Measurements from ENCODE around the gene CD247.
A peak's percentile ranks its signal among the peaks of the same experiment; 100 is the strongest.

CD247 gene

DNA sequence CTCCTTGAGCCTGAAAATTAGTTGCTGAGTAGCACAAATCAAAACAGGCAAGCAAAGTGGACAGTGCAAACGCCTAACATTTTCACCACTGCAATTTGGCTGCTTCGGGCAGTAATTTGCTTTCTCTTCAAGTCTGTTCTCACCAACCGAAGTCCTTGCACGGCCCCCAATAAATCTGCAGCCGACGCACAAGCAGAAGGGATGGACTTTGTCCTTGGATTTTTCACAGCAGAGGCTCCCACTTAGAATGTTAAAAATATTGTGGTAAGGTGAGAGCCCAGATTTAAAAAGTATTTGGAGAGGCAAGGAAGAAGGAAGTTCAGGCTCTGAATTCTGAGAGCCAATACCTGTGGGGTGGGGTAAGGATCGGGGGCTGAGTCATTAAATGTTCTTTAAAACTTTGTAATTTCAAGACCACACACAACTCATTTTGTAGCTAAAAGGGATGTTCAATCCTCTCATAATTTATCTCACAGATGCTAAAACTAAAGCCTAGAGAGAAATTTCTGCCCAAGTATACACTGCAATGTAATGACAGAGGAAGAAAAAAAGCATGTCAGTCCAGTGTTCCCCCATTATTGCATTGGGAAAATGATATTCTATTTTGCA, 6.2 kb downstream of the CD247 start:
- DNase-seq (ENCODE audit: extremely low read depth in 1 of 2, low read depth in 1 of 2): no peak

GRCh38 chr1:167511374-167511986, 6.8 kb downstream of the CD247 start:
- no peak for DNase-seq (ENCODE audit: extremely low read depth in 1 of 2, low read depth in 1 of 2)

DNA sequence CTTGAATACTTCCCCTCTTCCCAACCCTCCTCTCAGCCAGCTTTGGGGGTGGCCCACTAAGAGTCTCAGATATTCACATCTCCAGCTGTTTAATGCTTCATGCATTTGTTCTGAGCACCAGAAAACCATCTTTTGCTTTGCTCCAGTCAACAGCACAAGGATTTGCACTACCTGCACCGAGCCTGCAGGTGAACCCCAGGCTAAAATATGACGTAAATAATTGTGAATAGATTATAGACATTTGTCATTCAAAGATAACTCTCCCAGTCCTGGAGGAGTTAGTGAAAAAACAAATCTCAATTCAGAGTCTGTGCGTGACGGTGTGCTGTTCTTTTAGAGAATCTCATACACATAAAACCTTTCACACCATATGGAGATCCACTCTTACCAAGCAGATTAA, 7.4 kb downstream of the CD247 start:
- DNase-seq (ENCODE audit: extremely low read depth in 1 of 2, low read depth in 1 of 2): no peak

- no peak for DNase-seq (ENCODE audit: extremely low read depth in 1 of 2, low read depth in 1 of 2)
Measured at GRCh38 chr1:167510244-167510643, 8.1 kb downstream of the CD247 start.

DNA sequence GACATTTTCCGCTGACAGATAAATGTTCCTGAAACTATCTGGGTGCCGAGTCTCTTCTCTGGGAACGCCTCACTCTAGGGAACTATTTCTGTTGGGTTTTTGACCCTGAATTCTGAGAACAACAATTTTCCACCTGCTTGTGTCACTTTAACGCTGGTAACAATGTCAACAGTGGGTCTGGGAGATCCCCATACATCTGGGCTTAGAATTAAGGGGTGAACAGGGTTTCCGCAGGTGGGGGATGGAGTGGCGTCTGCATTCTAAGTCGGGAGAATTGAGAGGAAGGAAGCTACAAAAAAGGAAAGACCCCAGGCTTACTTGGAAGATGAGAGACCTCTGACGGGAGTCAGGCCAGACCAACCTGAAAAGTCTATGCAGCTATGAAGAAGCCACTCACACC, 8.7 kb downstream of the CD247 start:
- no peak for DNase-seq (ENCODE audit: extremely low read depth in 1 of 2, low read depth in 1 of 2)

GRCh38 chr1:167507719-167508118, 10.6 kb downstream of the CD247 start:
- DNase-seq (ENCODE audit: extremely low read depth in 1 of 2, low read depth in 1 of 2): no peak

DNA sequence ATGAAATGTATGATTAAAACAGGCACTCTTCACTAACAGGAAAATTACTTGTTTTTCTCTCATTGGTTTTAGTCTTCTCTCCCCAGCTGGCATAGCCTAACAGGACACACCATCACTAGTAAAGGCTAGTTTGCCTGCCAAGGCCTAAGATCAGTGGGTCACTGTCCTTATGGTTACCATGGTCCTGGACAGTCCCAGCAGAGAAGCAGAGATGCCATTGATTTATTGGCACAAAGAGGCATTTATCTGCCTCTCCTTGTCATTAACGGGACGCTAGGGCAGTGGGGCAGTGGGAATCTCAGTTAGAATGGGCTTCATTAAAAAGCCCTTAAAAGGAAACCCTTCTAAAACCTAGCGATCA, 13.9 kb downstream of the CD247 start:
- DNase-seq (ENCODE audit: extremely low read depth in 1 of 2, low read depth in 1 of 2): no peak

DNA sequence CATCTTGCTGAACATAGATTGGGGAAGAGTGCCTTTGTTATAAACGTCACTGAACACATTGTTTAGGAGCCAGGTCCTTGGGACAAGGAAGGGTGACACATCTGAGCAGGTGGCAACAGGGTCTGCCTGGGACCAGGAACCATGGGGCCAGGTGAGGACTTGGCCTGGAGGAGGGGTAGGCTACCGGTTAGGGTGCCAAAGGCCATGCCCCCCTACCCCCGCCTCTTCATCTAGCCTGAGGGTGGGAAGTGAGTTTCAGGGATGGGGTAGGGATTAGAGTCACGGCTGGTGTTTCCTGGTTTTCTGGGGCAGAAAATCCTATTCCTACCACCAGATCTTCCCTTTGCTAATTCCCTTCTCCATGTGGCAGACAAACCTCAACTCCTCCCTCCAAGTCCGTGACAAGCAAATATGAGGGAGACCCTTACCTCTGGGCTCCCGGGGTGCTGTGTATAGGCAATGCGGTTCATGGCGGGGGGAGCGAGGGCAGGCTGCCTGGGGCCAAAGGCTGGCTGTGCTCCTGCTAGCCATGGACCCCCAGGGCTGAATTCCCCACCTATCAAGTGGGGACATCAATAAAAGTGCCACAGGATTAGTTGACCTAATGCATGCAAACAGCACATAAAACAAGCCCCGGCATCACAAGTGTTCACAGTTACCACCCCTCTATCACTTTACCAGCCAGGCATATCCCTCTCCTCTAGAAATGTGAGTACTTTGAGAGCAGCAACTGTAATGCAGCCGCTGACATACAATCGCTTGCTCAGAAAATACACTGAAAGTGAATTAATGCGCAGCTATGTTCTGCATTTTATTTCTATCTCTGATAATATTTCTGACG, 14.5 kb downstream of the CD247 start:
- no peak for DNase-seq (ENCODE audit: extremely low read depth in 1 of 2, low read depth in 1 of 2)

DNA sequence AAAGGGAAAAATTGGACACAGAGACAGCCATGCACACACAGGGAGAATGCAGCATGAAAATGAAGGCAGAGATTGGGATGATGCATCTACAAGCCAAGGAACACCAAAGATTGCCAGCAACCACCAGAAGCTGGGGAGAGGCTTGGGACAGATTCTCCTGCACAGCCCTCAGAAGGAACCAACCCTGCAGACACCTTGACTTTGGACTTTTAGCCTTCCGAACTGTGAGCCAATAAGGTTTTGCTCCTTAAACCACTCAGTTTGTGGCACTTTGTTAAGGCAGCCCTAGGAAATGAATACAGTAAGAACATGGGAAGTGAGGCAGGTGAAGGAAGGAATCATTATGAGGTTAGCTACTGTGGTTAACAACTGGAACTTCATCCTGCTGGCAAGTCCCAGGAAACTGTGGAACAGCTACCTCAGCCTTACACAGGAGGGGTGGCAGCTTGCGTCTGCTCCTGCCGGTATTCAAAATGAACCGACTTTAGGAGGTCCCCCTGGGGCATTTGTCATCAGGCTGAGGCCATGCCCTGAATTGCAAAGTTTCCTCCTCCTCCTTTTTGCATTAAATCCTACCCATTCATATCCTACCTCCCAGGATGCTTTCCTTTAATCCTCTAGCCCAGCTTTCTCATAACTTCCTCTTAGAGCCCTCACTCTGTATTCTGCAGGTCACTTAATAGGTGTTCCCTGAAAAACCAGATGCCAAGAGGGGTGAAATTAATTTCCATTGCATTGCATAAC, 15.4 kb downstream of the CD247 start:
- no peak for DNase-seq (ENCODE audit: extremely low read depth in 1 of 2, low read depth in 1 of 2)

DNA sequence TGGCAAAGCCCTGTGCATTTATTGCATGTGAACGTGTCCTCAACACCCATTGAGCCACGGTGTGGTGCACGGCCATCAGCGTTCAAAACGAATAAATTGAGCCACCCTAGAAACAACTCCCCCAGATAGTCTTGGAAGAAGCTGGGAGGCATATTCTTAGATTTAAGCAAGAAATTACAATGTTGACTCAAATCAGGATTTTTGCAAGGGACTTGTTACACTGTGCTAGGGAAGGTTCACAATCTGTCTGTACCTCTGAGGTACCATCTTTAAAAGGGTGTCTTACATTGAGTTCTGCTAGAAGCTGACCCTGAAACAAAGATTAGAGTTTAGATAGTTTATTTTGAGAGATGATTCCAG, 16.2 kb downstream of the CD247 start:
- DNase-seq (ENCODE audit: extremely low read depth in 1 of 2, low read depth in 1 of 2): no peak

GRCh38 chr1:167501515-167502191, 16.7 kb downstream of the CD247 start:
- DNase-seq (ENCODE audit: extremely low read depth in 1 of 2, low read depth in 1 of 2): no peak

DNA sequence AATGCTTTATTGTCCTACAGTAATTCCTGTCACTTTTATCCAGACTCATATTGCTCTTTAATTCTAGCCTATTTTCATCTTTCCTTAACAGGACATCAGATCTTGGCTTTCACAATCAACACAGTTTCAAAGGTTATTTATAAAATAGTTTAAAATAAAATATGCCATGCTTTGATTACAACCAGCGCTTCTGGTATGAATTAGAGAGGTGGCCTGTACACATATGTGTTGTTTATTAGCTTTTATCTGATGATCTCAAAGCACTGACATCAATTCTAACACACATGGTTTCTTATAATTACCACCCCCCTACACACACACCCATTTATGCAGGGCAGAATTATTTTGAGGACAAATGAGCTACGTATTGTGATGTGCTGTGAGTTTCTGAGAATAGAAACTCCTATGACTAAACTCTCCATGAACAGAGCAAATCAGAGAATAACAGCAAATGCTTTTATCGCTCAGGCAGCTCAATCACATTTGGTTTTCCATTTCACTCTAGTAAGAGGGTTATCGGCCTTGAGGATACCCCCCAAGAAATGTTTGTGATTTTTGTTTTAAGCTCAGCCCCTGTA, 18.0 kb downstream of the CD247 start:
- no peak for DNase-seq (ENCODE audit: extremely low read depth in 1 of 2, low read depth in 1 of 2)

- no peak for DNase-seq (ENCODE audit: extremely low read depth in 1 of 2, low read depth in 1 of 2)
Measured at GRCh38 chr1:167499664-167500101, 18.6 kb downstream of the CD247 start.

- DNase-seq (ENCODE audit: extremely low read depth in 1 of 2, low read depth in 1 of 2): no peak
Measured at GRCh38 chr1:167499106-167499505, 19.2 kb downstream of the CD247 start.

DNA sequence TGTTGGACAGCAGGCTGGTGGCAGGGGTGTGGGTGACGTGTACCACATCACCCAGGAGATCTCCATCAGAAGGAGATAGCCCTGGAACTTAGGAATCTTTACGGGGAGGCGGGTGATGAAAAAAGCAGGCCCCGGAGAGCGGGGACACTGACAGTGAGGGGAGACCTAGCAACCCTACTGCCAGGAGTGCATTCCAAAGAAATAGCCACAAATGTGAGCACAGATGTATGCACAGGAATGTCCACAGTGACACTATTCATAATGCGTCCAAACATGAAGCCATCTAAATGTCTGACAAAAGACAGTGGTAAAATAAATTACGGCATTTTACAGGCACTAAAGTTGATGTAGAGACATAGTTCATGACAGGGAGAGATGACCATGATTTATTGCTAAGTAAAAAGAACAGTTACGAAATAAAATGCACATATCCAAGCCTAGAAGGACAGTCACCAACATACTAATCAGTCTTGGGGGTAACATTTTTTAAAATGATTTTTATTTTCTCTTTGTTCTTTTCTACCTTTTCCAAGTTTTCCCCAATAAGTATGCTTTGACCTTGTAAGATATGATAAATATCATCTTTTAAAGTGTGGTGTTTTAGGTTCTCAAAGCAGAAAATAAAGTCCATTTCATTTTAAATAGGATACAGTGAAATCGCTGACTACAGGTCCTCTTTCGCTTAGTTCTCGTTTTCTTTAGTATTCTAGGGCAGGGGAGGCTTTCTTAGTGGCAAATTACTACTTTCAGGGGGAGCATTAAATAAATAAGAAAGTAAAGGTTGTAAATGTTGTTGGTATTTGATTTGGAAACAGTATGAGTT, 21.3 kb downstream of the CD247 start:
- no peak for DNase-seq (ENCODE audit: extremely low read depth in 1 of 2, low read depth in 1 of 2)

- no peak for DNase-seq (ENCODE audit: extremely low read depth in 1 of 2, low read depth in 1 of 2)
Measured at GRCh38 chr1:167493372-167493771, 25.0 kb downstream of the CD247 start.

- DNase-seq (ENCODE audit: extremely low read depth in 1 of 2, low read depth in 1 of 2): peak in 1 of 2 donors; percentile 66
Measured at GRCh38 chr1:167492481-167492910, 25.8 kb downstream of the CD247 start.

GRCh38 chr1:167491586-167492461, 26.5 kb downstream of the CD247 start:
- no peak for DNase-seq (ENCODE audit: extremely low read depth in 1 of 2, low read depth in 1 of 2)

DNA sequence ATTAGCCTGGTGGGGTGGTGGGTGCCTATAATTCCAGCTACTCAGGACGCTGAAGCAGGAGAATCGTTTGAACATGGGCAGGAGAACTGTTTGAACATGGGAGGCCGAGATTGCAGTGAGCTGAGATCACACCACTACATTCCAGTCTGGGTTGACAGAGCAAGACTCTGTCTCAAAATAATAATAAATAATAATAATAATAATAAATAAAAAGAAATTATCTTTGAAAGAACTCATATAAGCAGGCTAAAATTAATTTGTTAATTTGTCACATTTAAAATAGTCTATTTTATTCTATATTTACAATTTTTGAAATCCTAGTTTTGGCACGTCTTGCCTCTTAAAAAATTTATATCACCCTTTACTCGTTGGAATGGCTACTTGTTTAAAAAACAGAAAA, 27.6 kb downstream of the CD247 start:
- no peak for DNase-seq (ENCODE audit: extremely low read depth in 1 of 2, low read depth in 1 of 2)
